CMK (cell line): Measurements from ENCODE around the gene ACYP1.

Experiments used
- DNase-seq: peaks from one replicate; pipeline ENCODE4 v3.0.0-alpha.2; 2010; ENCODE audit warnings: low read depth

ACYP1 gene

DNA sequence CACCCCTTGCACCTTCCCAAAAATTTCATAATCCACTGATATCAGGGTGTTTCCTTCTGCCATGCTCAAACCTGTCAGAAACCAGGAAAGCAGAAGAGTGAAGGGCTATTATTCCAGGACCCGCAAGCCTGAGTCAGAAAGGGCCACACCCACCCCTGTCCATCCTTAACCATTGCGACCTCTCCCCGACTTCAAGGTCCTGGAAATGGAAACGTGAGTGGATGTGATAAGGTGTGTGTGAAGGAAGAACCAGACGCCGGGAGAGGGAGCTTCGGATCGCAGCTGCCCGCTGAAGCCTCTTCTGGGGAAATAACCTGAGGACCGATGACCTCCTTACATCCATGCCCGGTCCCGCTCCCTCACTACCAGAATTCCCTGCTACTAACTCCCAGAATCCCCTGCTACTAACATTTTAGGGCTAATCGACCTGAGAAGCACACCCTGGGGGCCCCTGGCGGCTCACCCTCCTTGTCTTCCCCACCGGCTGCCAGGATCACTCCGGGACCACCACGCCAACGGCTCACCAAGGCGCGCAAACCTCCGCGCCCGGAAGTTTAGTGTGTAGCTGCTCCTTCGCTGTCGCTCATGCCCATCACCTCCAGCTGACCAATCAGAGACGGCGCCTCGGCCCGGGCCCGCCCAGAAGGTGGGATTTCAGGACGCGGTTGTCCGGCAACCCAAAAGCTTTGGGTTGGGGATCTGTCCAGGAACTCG, at the start of gene ACYP1:
ACYP1 (minus strand) TSS at position 534 of the 714 bp plus-strand sequence; CDS start at position 63, 471 bp downstream.
- peak; percentile 70 for DNase-seq

GRCh38 chr14:75109877-75110276, 46.1 kb upstream of the ACYP1 start:
- DNase-seq = no peak

GRCh38 chr14:75107186-75107585, 43.4 kb upstream of the ACYP1 start:
- no peak for DNase-seq

- no peak for DNase-seq
Measured at GRCh38 chr14:75101491-75101890, 37.7 kb upstream of the ACYP1 start.

DNA sequence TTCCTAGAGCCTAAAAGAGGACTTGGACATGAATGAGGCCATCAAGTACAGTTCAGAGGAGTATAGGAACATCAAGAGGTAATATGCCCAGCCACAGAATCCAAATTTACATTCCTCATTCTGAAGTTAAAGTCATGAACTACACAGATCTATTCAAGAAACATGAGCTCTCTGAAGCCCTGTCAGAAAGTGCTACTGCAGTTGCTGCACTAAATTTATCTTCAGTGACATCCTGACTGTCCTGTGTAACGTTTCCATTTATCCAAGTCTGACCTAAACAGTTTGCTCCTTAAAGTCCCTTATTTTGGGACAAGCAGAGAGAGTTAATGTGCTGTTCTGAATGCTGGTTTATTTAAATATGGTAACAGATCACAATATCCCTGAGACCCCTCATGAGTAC, 34.9 kb upstream of the ACYP1 start:
- DNase-seq = no peak

GRCh38 chr14:75098212-75098611, 34.4 kb upstream of the ACYP1 start:
- no peak for DNase-seq

DNA sequence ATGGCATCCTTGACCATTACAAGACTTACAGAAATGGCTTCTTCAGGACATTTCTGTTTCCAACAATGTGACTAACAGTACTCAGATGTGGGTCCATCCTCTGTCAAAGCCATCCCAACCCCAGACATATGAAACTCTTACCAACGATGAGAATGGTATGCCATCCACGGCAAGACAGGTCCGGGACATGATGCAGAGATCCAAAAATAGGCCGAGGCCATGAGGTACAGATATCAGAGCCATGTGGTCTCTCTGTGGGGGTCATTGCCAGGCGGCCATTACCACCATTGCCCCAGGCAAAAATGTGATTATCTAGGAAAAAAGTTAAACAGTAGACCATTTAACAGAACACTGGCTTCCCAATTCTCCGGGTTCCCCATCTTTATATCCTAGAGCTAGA, 33.1 kb upstream of the ACYP1 start:
- no peak for DNase-seq

GRCh38 chr14:75095690-75096089, 31.9 kb upstream of the ACYP1 start:
- DNase-seq = no peak

DNA sequence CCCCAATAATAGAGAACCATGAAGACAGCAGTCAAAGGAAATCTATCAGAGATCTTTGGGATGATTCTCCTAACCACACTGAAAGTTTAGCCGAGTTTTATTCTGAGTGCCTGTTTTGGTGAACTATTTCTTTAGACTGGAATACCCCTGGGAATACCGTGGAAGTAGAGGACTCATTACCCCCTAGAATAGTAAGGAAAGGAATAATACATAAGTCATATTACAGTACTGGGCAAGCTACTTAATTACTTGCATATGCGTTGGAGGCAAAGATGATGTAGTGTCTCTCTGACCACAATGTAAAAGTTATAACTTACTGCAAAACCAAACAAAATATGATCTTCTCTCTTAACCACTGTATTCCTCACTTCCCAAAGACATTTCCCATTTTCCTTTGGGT, 31.1 kb upstream of the ACYP1 start:
- DNase-seq = no peak

DNA sequence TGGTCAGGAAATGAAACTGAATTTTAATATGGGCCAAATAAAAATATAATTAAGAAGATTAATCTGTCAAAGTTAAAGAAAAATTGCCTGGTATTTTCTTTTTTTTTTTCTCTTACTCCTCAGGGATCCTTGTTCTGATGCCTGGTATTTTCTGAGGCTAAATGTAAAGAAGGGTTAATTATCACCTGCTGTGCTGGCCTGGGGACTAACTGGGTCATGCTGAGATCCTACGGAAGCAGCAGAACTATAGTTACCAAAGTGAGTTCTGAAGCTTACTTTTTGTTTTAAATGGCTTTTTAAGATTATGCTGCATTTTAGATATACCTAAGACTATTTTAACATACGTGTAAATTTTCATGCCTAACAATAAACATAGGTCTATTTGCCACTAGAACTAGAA, 28.9 kb upstream of the ACYP1 start:
- no peak for DNase-seq

GRCh38 chr14:75091251-75091650, 27.4 kb upstream of the ACYP1 start:
- DNase-seq = no peak

DNA sequence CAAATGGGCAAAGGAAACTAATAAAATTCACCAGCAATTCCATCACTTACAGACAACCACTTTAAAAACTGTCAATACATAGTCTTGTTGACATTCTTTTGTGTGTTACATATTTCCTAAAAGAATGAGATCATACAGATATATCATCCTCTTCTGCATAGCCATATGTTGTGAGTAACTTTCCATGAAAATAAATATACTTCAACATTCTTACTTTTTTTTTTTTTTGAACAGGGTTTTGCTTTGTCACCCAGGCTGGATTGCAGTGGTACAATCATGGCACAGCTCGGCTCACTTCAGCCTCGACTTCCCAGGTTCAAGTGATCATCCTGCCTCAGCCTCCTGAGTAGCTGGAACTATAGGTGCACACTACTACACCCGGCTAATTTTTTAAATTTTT, 26.5 kb upstream of the ACYP1 start:
- no peak for DNase-seq

DNA sequence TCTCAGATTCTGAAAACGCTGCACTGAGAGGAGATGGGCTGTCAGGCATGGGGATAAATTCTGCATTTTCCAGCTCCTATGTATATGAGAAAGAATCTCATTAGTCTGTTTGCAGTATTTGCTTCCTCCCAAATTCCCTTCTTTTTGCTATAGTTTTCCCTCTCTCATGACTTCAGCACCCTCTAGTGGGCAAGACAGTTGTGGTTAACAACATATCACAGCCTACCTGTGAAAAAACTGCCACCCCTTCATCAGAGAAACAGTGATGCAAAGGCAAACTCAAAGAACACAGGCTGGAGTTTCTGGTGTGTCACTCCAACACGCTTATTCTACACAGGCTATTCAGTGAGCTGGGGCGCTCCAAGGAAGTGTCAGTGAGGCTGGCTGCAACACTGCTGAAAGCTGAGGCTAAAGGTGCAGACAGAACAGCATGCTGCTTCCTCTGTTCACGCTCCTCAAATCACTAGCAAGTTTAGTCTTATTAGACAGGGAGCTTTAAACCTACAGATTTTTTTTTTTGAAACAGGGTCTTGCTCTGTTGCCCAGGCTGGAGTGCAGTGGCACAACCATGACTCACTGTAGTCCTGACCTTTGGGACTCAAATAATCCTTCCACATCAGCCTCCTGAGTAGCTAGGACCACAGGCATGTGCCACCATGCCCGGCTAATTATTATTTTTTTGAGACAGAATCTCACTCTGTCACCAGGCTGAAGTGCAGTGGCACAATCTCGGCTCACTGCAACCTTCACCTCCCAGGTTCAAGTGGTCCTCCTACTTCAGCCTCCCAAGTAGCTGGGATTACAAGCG, 24.9 kb upstream of the ACYP1 start:
- DNase-seq = no peak

GRCh38 chr14:75088153-75088552, 24.3 kb upstream of the ACYP1 start:
- DNase-seq = no peak

DNA sequence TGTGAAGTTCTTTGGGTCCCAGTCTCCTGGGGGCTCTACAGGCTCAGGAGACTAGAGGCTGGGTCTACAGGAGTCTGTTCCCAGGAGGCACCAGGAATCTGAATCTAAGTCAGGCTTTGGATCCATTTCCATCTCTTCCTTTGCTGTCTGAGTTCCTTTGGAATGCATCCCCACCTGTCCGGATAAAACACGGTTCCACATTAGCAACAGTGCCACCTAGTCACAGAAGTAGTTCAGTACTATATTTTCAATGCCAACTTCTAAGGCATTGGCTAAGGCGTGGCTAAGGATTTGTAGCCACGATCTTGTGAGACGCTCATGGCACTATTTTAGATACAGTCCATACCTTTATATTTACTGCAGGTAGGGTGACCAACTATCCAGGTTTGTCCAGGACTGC, 20.7 kb upstream of the ACYP1 start:
- no peak for DNase-seq

DNA sequence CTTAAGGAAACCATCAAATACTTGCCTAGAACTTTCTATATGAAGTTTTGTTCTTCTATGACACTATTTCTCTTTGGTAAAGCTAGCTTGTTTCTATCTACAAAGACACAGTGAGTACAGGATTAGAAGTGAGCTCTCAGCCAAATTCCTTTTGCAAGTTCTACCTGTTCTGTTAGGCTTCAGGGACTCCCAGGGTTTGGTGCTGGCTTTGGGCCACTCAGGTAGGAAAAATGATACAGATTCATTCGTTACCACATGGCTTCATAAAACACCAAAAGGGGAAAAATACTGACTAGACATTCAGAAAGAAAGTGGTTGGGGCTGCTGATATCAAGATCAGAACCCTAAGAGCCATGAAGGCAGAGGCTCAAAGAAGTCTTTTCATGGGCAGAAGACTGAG, 19.4 kb upstream of the ACYP1 start:
- no peak for DNase-seq

DNA sequence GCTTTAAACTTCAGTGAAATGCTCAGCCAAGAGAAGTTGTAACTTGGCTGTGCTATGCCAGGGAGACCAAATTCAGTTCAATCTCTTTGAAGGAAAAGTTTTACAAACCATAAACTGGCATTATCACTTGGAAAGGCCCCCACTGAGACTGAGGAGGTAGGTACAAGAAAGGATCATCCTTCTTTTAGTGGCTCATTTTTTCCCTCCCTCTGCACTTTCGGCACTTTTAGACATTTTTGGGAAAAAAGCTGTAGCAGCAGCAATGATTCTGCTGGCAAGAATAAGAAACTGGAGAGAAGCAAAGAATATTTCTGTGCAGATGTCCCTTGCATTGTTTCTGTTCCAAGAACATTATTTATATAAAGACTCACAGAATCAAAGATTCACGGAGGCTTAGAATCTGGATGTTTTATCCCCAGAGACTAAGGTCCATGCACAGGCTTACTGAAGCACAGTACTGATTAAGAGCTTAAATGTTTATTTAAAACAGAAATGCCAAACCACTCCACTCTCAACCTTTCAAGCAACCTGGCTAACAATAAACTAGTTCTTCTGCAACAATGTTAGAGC, 17.9 kb upstream of the ACYP1 start:
- no peak for DNase-seq

GRCh38 chr14:75079521-75079920, 15.7 kb upstream of the ACYP1 start:
- no peak for DNase-seq

GRCh38 chr14:75077794-75078193, 14.0 kb upstream of the ACYP1 start:
- no peak for DNase-seq

GRCh38 chr14:75070383-75070782, 6.6 kb upstream of the ACYP1 start:
- DNase-seq = no peak

DNA sequence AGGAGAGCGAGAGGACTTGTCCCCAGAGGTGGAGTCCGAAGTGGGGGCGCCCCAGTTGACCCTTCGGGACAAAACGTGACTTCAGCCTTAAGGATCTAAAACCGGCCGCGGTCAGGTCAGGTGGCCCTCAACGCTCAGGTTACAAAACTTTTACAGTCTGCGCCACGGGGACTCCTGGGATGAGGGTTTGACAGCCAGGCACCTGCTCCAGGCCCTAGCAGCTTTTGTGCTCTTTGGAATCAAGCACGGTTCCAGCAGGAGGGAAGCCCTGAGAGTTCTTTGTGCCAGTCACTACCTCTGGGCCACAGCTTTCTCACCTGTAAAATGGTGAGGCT, 6.0 kb upstream of the ACYP1 start:
- DNase-seq = no peak

DNA sequence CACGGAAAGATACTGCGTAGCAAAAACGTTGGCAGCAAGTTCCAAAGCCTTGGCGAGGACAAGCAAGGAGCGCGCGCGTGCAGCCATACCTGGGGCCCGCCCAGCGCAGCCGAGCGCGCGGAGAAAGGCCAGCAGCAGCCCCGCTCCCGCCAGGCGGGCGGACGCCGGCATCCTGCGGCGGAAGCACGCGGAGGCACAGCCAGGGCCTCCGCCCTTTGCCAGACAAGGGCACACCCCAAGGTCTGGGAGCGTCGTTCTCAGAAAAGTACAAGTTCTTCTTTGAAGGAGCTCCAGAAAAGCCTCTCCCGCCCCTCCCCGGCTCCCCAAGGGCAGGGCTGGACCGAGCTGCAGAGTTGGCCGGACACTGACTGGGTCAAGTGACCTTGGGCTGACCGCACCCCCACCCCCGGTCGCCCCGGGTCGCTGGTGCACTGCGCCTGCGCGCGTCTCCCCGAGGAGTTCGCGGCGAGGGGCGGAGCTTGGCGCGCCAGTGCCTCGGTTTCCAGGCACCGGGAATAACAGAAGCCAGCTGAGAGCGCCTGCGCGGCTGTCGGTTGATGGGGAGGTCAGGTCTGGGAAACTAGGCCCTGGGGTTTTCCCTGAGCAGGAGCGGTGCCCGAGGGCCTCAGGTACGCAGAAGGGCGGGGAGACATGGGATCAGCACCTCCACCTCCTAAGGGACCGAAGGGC, 5.4 kb upstream of the ACYP1 start, which contains the start of gene ZC2HC1C:
ZC2HC1C (plus strand) TSS at position 521 of the 690 bp plus-strand sequence. CDS start 933 bp downstream, outside the sequence.
- DNase-seq = peak; percentile 67
